ENCODE results near the gene MCM5. TPM values are rescaled to one million over a fixed set of nuclear protein-coding genes. Genes with fewer than 3 reads are reported as not detected.

MCM5 gene
- total and polyA plus RNA-seq, 2 of the 13 experiments (the other 11 are each of a cell fraction or from before 2014, with no cell fraction given) = 40.2 to 93.5 TPM

GRCh38 chr22:35380537-35381423, 19.2 kb upstream of the MCM5 start, which contains the start of gene HMOX1 (continued):
- TF ChIP-seq E2F2 (CRISPR knock-in tag; IDR thresholded peaks at IDR 0.05; ENCODE audit: borderline replicate concordance) (no peak), ZBTB1 (CRISPR knock-in tag; IDR thresholded peaks at IDR 0.05; ENCODE audit: borderline replicate concordance) (no peak), PHF21A (CRISPR knock-in tag; IDR thresholded peaks at IDR 0.05) (peak; percentile 96), ZNF564 (CRISPR knock-in tag; IDR thresholded peaks at IDR 0.05) (0 out of 2 replicates have a peak, but pooled peaks have one; percentile 20), MAFK (conservative IDR thresholded peaks at IDR 0.05 in 1 of 2, IDR thresholded peaks at IDR 0.05 in 1 of 2; ENCODE audit: low read length in 2 of 2) (no peak), ZBTB7A (CRISPR knock-in tag; IDR thresholded peaks at IDR 0.05) (no peak), FUBP1 (CRISPR knock-in tag; IDR thresholded peaks at IDR 0.05; ENCODE audit: borderline replicate concordance) (no peak), KDM1A (CRISPR knock-in tag; IDR thresholded peaks at IDR 0.05) (no peak), AGO2 (optimal IDR thresholded peaks at IDR 0.05; ENCODE audit: low read depth, low read length) (peak; percentile 61), RERE (CRISPR knock-in tag; IDR thresholded peaks at IDR 0.05; ENCODE audit: low read depth) (0 out of 2 replicates have a peak, but pooled peaks have one; percentile 16), NFE2L1 (CRISPR knock-in tag; IDR thresholded peaks at IDR 0.05; ENCODE audit: borderline replicate concordance) (no peak), HOMEZ (CRISPR knock-in tag; IDR thresholded peaks at IDR 0.05; ENCODE audit: low read depth) (no peak), PRMT3 (CRISPR knock-in tag; IDR thresholded peaks at IDR 0.05; ENCODE audit: borderline replicate concordance, low read depth) (no peak), ZNF282 (IDR thresholded peaks at IDR 0.05; ENCODE audit: partially characterized antibody) (no peak), ZNF335 (CRISPR knock-in tag; IDR thresholded peaks at IDR 0.05) (no peak), HNRNPLL (IDR thresholded peaks at IDR 0.05; ENCODE audit: low read depth, low read length, poor library complexity, severe bottlenecking) (peak; percentile 96), ZNF33A (CRISPR knock-in tag; IDR thresholded peaks at IDR 0.05; ENCODE audit: borderline replicate concordance) (no peak)

All from HepG2 (cell line).